Muscle of leg (tissue), 11 donors: ENCODE measurements around the gene TNRC6A. TPM values are rescaled to one million over a fixed set of nuclear protein-coding genes. Genes with fewer than 3 reads are reported as not detected.

ENCODE experiments used
- DNase-seq: peaks from one replicate; pipeline ENCODE4 v3.0.0; 2013
- H3K27ac ChIP-seq: one replicate; pipeline ENCODE4 v1.5.1; 2013; ENCODE audit warnings: mild to moderate bottlenecking, low read length, control low read depth
- H3K27me3 ChIP-seq: one replicate; pipeline ENCODE4 v1.6.1; 2013; ENCODE audit warnings: low read length; ENCODE audit not compliant: control insufficient read depth, insufficient read depth
- H3K36me3 ChIP-seq: one replicate; pipeline ENCODE4 v1.6.1; 2013; ENCODE audit warnings: low read length; ENCODE audit not compliant: control insufficient read depth, insufficient read depth
- H3K4me1 ChIP-seq: one replicate; pipeline ENCODE4 v1.6.1; 2013; ENCODE audit warnings: low read length; ENCODE audit not compliant: control insufficient read depth, insufficient read depth
- H3K4me3 ChIP-seq: one replicate; pipeline ENCODE4 v1.5.1; 2013; ENCODE audit warnings: low read length, control low read depth
- H3K9me3 ChIP-seq: replicated peaks from 2 replicates; pipeline ENCODE4 v1.6.1; 2013; ENCODE audit warnings: low read depth, low read length; ENCODE audit not compliant: control insufficient read depth
- WGBS: methylation state at CpG from one replicate; pipeline ENCODE4 v1.1.5; 2013; ENCODE audit warnings: missing lambda C conversion rate; ENCODE audit not compliant: insufficient coverage; 5-methylcytosine and 5-hydroxymethylcytosine counted together
- polyA plus RNA-seq, 8 donors: library from polyadenylated mRNA; unstranded; fragments of 120-200 nt; gene quantifications; one replicate each; pipeline versions ENCODE4 v1.2.1 to v1.2.3, GENCODE V29; 2013; ENCODE audit warnings: inconsistent platforms in 1 of 8, low replicate concordance in 1 of 8; ENCODE audit not compliant: insufficient read length in 8 of 8, insufficient read depth in 1 of 8
- total RNA-seq: library from RNA; stranded (reverse); fragments of 120-200 nt; gene quantifications from one replicate; pipeline ENCODE4 v1.2.4, GENCODE V29; 2013

The TNRC6A gene
- total and polyA plus RNA-seq, 9 donors, result 23.6 to 34.7 (median 28.4) TPM

- Histone ChIP-seq H3K36me3 (peaks cover 76% of the 10 kb centered on the region), H3K4me1 (no peaks in the 10 kb centered on the region), H3K27me3 (no peaks in the 10 kb centered on the region), H3K4me3 (no peak overlapping the region), H3K27ac (no peak overlapping the region), H3K9me3 (no peaks in the 10 kb centered on the region)
- 70% methylated on average over 3 of the region's 10 CpGs for WGBS
- DNase-seq, result no peak
Observed at GRCh38 chr16:24822542-24822941, 93.1 kb downstream of the TNRC6A start.

GRCh38 chr16:24822974-24823373 is 93.5 kb downstream of the TNRC6A start:
- no peak for DNase-seq

DNA sequence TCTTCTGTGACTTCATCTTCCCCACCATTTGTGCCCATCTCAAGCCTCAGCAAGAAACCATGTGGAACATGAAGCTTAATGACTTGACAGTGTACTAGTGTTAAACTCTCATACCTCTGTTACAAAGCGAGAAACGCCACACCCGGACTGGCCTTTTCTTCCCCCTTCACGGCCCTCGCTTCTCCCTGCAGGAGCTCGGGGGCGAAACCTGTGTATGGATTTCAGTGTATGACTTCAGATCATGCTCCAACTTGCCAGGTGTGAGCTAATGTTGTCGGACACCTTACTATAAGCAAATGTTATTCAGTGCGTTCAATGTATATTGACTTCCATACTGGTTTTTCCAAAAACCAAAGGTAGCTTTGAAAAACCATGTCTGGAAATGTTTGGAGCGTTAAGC is 96.2 kb downstream of the TNRC6A start:
- peaks cover 54% of the 10 kb centered on the region for H3K36me3 ChIP-seq
- H3K9me3 ChIP-seq, result no peaks in the 10 kb centered on the region
- H3K4me1 ChIP-seq, result no peaks in the 10 kb centered on the region
- no peak for DNase-seq
- no peaks in the 10 kb centered on the region for H3K27me3 ChIP-seq
- no peak overlapping the region for H3K27ac ChIP-seq
- WGBS, result 85% methylated on average over 5 of the region's 10 CpGs
- no peak overlapping the region for H3K4me3 ChIP-seq

More at GRCh38 chr16:24822974-24823373, 93.5 kb downstream of the TNRC6A start:
- Histone ChIP-seq H3K27me3 (no peaks in the 10 kb centered on the region), H3K9me3 (no peaks in the 10 kb centered on the region), H3K4me1 (no peaks in the 10 kb centered on the region), H3K4me3 (no peak overlapping the region), H3K36me3 (peaks cover 72% of the 10 kb centered on the region), H3K27ac (no peak overlapping the region)
- WGBS, result 94% methylated on average over 8 of the region's 8 CpGs

- Histone ChIP-seq H3K36me3 (peaks cover 49% of the 10 kb centered on the region), H3K4me3 (no peak overlapping the region), H3K27ac (no peak overlapping the region), H3K4me1 (no peaks in the 10 kb centered on the region), H3K27me3 (no peaks in the 10 kb centered on the region), H3K9me3 (no peaks in the 10 kb centered on the region)
- WGBS, result 70% methylated on average over 5 of the region's 12 CpGs
- DNase-seq, result no peak
Observed at GRCh38 chr16:24826096-24826690, 96.7 kb downstream of the TNRC6A start.

DNA sequence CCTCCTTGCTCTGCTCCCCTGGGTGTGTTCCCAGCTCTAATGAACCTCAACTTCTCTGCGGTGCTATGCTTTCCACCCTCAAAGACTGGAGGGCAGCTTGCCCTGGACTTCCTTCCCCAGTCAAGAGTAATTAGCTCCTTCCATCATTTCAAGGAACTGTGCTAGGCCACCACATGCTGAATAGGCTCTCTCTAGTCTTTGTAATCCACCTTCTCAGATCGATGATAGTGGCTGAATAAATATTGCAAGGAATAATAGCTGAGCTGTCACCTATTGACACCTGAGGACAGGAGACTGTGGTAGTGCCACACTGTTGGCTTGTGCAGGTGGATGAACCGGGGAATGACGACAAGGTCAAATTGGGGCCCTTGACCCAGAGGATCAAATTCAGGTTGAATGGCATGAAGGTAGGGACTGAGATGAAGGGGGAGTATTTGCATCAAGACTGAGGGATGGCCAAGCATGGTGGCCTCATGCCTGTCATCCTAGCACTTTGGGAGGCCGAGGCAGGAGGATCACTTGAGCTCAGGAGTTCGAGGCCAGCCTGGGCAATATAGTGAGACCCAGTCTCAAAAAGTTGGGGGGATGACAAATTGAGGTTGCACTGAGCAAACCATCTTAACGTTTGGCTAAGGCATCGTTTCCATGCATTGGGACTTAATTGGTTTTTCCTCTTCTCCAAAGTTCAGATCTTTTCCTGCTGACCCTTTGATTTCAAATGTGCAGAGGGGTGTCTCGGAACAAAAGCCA is 97.5 kb downstream of the TNRC6A start:
- DNase-seq, result no peak
- WGBS, result 86% methylated on average over 9 of the region's 9 CpGs
- Histone ChIP-seq H3K9me3 (no peaks in the 10 kb centered on the region), H3K27ac (no peak overlapping the region), H3K27me3 (no peaks in the 10 kb centered on the region), H3K4me1 (no peaks in the 10 kb centered on the region), H3K4me3 (no peak overlapping the region), H3K36me3 (peaks cover 41% of the 10 kb centered on the region)

GRCh38 chr16:24829153-24829552 is 99.7 kb downstream of the TNRC6A start:
- no CpG with 5 or more reads among the region's 5 CpGs for WGBS
- H3K36me3 ChIP-seq, result peaks cover 24% of the 10 kb centered on the region
- no peaks in the 10 kb centered on the region for H3K9me3 ChIP-seq
- no peak for DNase-seq
- H3K4me1 ChIP-seq, result no peaks in the 10 kb centered on the region
- no peak overlapping the region for H3K4me3 ChIP-seq
- H3K27me3 ChIP-seq, result no peaks in the 10 kb centered on the region
- H3K27ac ChIP-seq, result no peak overlapping the region

- no peak for DNase-seq
- Histone ChIP-seq H3K4me3 (no peak overlapping the region), H3K27me3 (no peaks in the 10 kb centered on the region), H3K9me3 (no peaks in the 10 kb centered on the region), H3K4me1 (no peaks in the 10 kb centered on the region), H3K36me3 (peaks cover 4% of the 10 kb centered on the region), H3K27ac (no peak overlapping the region)
- WGBS, result 86% methylated on average over 6 of the region's 6 CpGs
Observed at GRCh38 chr16:24833352-24833751, 103.9 kb downstream of the TNRC6A start.

- WGBS, result 31% methylated on average over 2 of the region's 7 CpGs
Observed at GRCh38 chr16:24834459-24835335, 105.2 kb downstream of the TNRC6A start.

GRCh38 chr16:24836836-24837235 is 107.4 kb downstream of the TNRC6A start:
- Histone ChIP-seq H3K27me3 (no peaks in the 10 kb centered on the region), H3K9me3 (no peaks in the 10 kb centered on the region), H3K36me3 (no peaks in the 10 kb centered on the region), H3K4me3 (no peak overlapping the region), H3K27ac (no peak overlapping the region), H3K4me1 (no peaks in the 10 kb centered on the region)
- no peak for DNase-seq
- WGBS, result 100% methylated on average over 2 of the region's 6 CpGs

More at GRCh38 chr16:24834459-24835335, 105.2 kb downstream of the TNRC6A start:
- H3K27ac ChIP-seq, result no peak overlapping the region
- no peak overlapping the region for H3K4me3 ChIP-seq
- H3K27me3 ChIP-seq, result no peaks in the 10 kb centered on the region
- no peaks in the 10 kb centered on the region for H3K9me3 ChIP-seq
- H3K4me1 ChIP-seq, result no peaks in the 10 kb centered on the region
- no peak for DNase-seq
- no peaks in the 10 kb centered on the region for H3K36me3 ChIP-seq

- H3K27ac ChIP-seq, result no peak overlapping the region
- WGBS, result 67% methylated on average over 8 of the region's 9 CpGs
- no peak overlapping the region for H3K4me3 ChIP-seq
- no peak for DNase-seq
- no peaks in the 10 kb centered on the region for H3K36me3 ChIP-seq
- no peaks in the 10 kb centered on the region for H3K4me1 ChIP-seq
- H3K9me3 ChIP-seq, result no peaks in the 10 kb centered on the region
- no peaks in the 10 kb centered on the region for H3K27me3 ChIP-seq
Observed at GRCh38 chr16:24837969-24838368, 108.5 kb downstream of the TNRC6A start.
